Ishikawa (cell line): Measurements from ENCODE around the gene TMBIM6.

Experiments used
- EGR1 ChIP-seq: IDR thresholded peaks from 2 replicates; pipeline ENCODE4 v1.6.1; 2012
- EP300 ChIP-seq: IDR thresholded peaks from 2 replicates; pipeline ENCODE4 v1.6.1; 2012; ENCODE audit warnings: borderline replicate concordance
- NFIC ChIP-seq: IDR thresholded peaks from 2 replicates; pipeline ENCODE4 v1.6.1; 2012
- TAF1 ChIP-seq: IDR thresholded peaks from 2 replicates; pipeline ENCODE4 v1.6.1; 2012; ENCODE audit warnings: low read depth, mild to moderate bottlenecking

- TF ChIP-seq EGR1 (no peak), EP300 (no peak), TAF1 (no peak), NFIC (no peak)
Measured at GRCh38 chr12:49794021-49794420, 52.7 kb downstream of the TMBIM6 start.
